ENCODE results near the gene ZDHHC8.

The ZDHHC8 gene

GRCh38 chr22:20166703-20167102 is 35.1 kb downstream of the ZDHHC8 start:
- no peak for TF ChIP-seq CTCF (IDR thresholded peaks at IDR 0.05)
- Histone ChIP-seq H3K4me3 (ENCODE audit: low read depth in 1 of 2, low read length in 1 of 2) (no peak overlapping the region), H3K27me3 (no peaks in the 10 kb centered on the region), H3K4me1 (ENCODE audit: control insufficient read depth in 1 of 2, insufficient read depth in 1 of 2, low read depth in 1 of 2, low read length in 1 of 2) (no peaks in the 10 kb centered on the region), H3K9me3 (no peaks in the 10 kb centered on the region), H3K36me3 (no peaks in the 10 kb centered on the region), H3K27ac (no peak overlapping the region)

GRCh38 chr22:20167643-20168322 is 36.2 kb downstream of the ZDHHC8 start:
- Histone ChIP-seq H3K36me3 (no peaks in the 10 kb centered on the region), H3K27me3 (no peaks in the 10 kb centered on the region), H3K4me3 (ENCODE audit: low read depth in 1 of 2, low read length in 1 of 2) (no peak overlapping the region), H3K27ac (no peak overlapping the region), H3K9me3 (no peaks in the 10 kb centered on the region), H3K4me1 (ENCODE audit: control insufficient read depth in 1 of 2, insufficient read depth in 1 of 2, low read depth in 1 of 2, low read length in 1 of 2) (no peaks in the 10 kb centered on the region)
- no peak for TF ChIP-seq CTCF (IDR thresholded peaks at IDR 0.05)

GRCh38 chr22:20169253-20169822 is 37.7 kb downstream of the ZDHHC8 start:
- no peaks in the 10 kb centered on the region for H3K9me3 ChIP-seq
- no peak for TF ChIP-seq CTCF (IDR thresholded peaks at IDR 0.05)
- no peaks in the 10 kb centered on the region for H3K4me1 ChIP-seq (ENCODE audit: control insufficient read depth in 1 of 2, insufficient read depth in 1 of 2, low read depth in 1 of 2, low read length in 1 of 2)
- no peak overlapping the region for H3K4me3 ChIP-seq (ENCODE audit: low read depth in 1 of 2, low read length in 1 of 2)
- H3K36me3 ChIP-seq: no peaks in the 10 kb centered on the region
- no peaks in the 10 kb centered on the region for H3K27me3 ChIP-seq
- no peak overlapping the region for H3K27ac ChIP-seq

GRCh38 chr22:20170170-20170569 is 38.6 kb downstream of the ZDHHC8 start:
- H3K27me3 ChIP-seq: no peaks in the 10 kb centered on the region
- no peak overlapping the region for H3K27ac ChIP-seq
- no peaks in the 10 kb centered on the region for H3K4me1 ChIP-seq (ENCODE audit: control insufficient read depth in 1 of 2, insufficient read depth in 1 of 2, low read depth in 1 of 2, low read length in 1 of 2)
- no peak for TF ChIP-seq CTCF (IDR thresholded peaks at IDR 0.05)
- no peak overlapping the region for H3K4me3 ChIP-seq (ENCODE audit: low read depth in 1 of 2, low read length in 1 of 2)
- H3K9me3 ChIP-seq: no peaks in the 10 kb centered on the region
- H3K36me3 ChIP-seq: no peaks in the 10 kb centered on the region

GRCh38 chr22:20171288-20172140 is 39.9 kb downstream of the ZDHHC8 start:
- H3K36me3 ChIP-seq: no peaks in the 10 kb centered on the region
- no peak for TF ChIP-seq CTCF (IDR thresholded peaks at IDR 0.05)
- H3K27ac ChIP-seq: no peak overlapping the region
- no peak overlapping the region for H3K4me3 ChIP-seq (ENCODE audit: low read depth in 1 of 2, low read length in 1 of 2)
- no peaks in the 10 kb centered on the region for H3K4me1 ChIP-seq (ENCODE audit: control insufficient read depth in 1 of 2, insufficient read depth in 1 of 2, low read depth in 1 of 2, low read length in 1 of 2)
- H3K9me3 ChIP-seq: no peaks in the 10 kb centered on the region
- H3K27me3 ChIP-seq: no peaks in the 10 kb centered on the region
